Liver (tissue), 9 donors: Measurements from ENCODE around the gene BLNK. TPM values are rescaled to one million over a fixed set of nuclear protein-coding genes. Genes with fewer than 3 reads are reported as not detected.

Experiments used
- DNase-seq: peaks from one replicate; pipeline ENCODE4 v3.0.0-alpha.2; 2017; ENCODE audit warnings: low spot score
- H3K27ac ChIP-seq, 2 donors: one replicate each; pipeline ENCODE4 v1.7.0; 2013; ENCODE audit warnings: inconsistent platforms in 2 of 2, low read length in 2 of 2, control low read depth in 1 of 2, low read depth in 1 of 2, mild to moderate bottlenecking in 1 of 2
- H3K27me3 ChIP-seq, 4 donors: one replicate each; pipeline versions ENCODE4 v1.6.1 to v1.7.0; 2013; ENCODE audit warnings: low read length in 3 of 4, inconsistent platforms in 1 of 4, mild to moderate bottlenecking in 1 of 4, moderate library complexity in 1 of 4; ENCODE audit not compliant: control insufficient read depth in 4 of 4, insufficient read depth in 4 of 4
- H3K36me3 ChIP-seq, 4 donors: one replicate each; pipeline versions ENCODE4 v1.6.1 to v1.7.0; 2013; ENCODE audit warnings: low read length in 3 of 4, mild to moderate bottlenecking in 3 of 4, low read depth in 1 of 4, moderate library complexity in 1 of 4; ENCODE audit not compliant: control insufficient read depth in 4 of 4, insufficient read depth in 3 of 4
- H3K4me1 ChIP-seq, 4 donors: one replicate each; pipeline versions ENCODE4 v1.6.1 to v1.7.0; 2013; ENCODE audit warnings: low read length in 3 of 4, mild to moderate bottlenecking in 3 of 4, moderate library complexity in 1 of 4; ENCODE audit not compliant: control insufficient read depth in 4 of 4, insufficient read depth in 4 of 4
- H3K4me3 ChIP-seq, 3 donors: one replicate each; pipeline versions ENCODE4 v1.6.1 to v1.7.0; 2013; ENCODE audit warnings: low read length in 3 of 3, control low read depth in 1 of 3, low read depth in 1 of 3, mild to moderate bottlenecking in 1 of 3
- H3K9ac ChIP-seq, 2 donors: one replicate each; pipeline ENCODE4 v1.7.0; 2013; ENCODE audit warnings: low read length in 2 of 2, mild to moderate bottlenecking in 2 of 2, moderate library complexity in 2 of 2, control low read depth in 1 of 2, low read depth in 1 of 2
- H3K9me3 ChIP-seq, 4 donors: one replicate each; pipeline versions ENCODE4 v1.6.1 to v1.7.0; 2013; ENCODE audit warnings: low read length in 3 of 4; ENCODE audit not compliant: control insufficient read depth in 4 of 4
- EGR1 ChIP-seq, 2 donors: IDR thresholded peaks; 2 replicates each; pipeline ENCODE4 v1.6.1; 2016 to 2018; ENCODE audit warnings: antibody characterized with exemption in 2 of 2, low read depth in 2 of 2
- FOXA1 ChIP-seq: IDR thresholded peaks from 2 replicates; pipeline ENCODE4 v1.6.1; 2016; ENCODE audit warnings: antibody characterized with exemption
- FOXA2 ChIP-seq: IDR thresholded peaks from 2 replicates; pipeline ENCODE4 v1.6.1; 2016; ENCODE audit warnings: antibody characterized with exemption
- GABPA ChIP-seq, 2 donors: IDR thresholded peaks in 1 of 2; conservative IDR thresholded peaks in 1 of 2; 2 replicates each; pipeline ENCODE4 v1.6.1; 2016; ENCODE audit warnings: antibody characterized with exemption in 2 of 2, mild to moderate bottlenecking in 1 of 2, moderate library complexity in 1 of 2
- HNF4A ChIP-seq, 2 donors: conservative IDR thresholded peaks; 2 replicates each; pipeline ENCODE4 v1.6.1; 2016; ENCODE audit warnings: antibody characterized with exemption in 2 of 2, mild to moderate bottlenecking in 2 of 2
- HNF4G ChIP-seq: IDR thresholded peaks from 2 replicates; pipeline ENCODE4 v1.6.1; 2016; ENCODE audit warnings: antibody characterized with exemption
- JUND ChIP-seq, 2 donors: IDR thresholded peaks; 2 replicates each; pipeline ENCODE4 v1.6.1; 2016; ENCODE audit warnings: antibody characterized with exemption in 2 of 2
- NR2F2 ChIP-seq: IDR thresholded peaks from 2 replicates; pipeline ENCODE4 v1.6.1; 2016; ENCODE audit warnings: antibody characterized with exemption
- RAD21 ChIP-seq, 2 donors: IDR thresholded peaks; 2 replicates each; pipeline ENCODE4 v1.6.1; 2016; ENCODE audit warnings: antibody characterized with exemption in 2 of 2, mild to moderate bottlenecking in 2 of 2
- RXRA ChIP-seq, 2 donors: IDR thresholded peaks; 2 replicates each; pipeline ENCODE4 v1.6.1; 2017 to 2018; ENCODE audit warnings: antibody characterized with exemption in 2 of 2, mild to moderate bottlenecking in 1 of 2
- SP1 ChIP-seq: IDR thresholded peaks from 2 replicates; pipeline ENCODE4 v1.6.1; 2018; ENCODE audit warnings: antibody characterized with exemption, mild to moderate bottlenecking
- TAF1 ChIP-seq: conservative IDR thresholded peaks from 2 replicates; pipeline ENCODE4 v1.6.1; 2016; ENCODE audit warnings: antibody characterized with exemption, mild to moderate bottlenecking
- YY1 ChIP-seq: IDR thresholded peaks from 2 replicates; pipeline ENCODE4 v1.6.1; 2016; ENCODE audit warnings: antibody characterized with exemption, mild to moderate bottlenecking
- WGBS: extraction: QIAGEN DNeasy Blood & Tissue Kit; methylation state at CpG from one replicate; pipeline ENCODE4 v1.1.7; 2013; 5-methylcytosine and 5-hydroxymethylcytosine counted together
- polyA plus RNA-seq, 2 donors: library from polyadenylated mRNA; stranded (reverse) in 1 of 2; unstranded in 1 of 2; fragments of 200-250 nt in 1 of 2; fragments of >200 nt in 1 of 2; fragmentation: Nextera tagmentation in 1 of 2; extraction: Ambion mirVana in 1 of 2; gene quantifications; one replicate each; pipeline versions ENCODE4 v1.2.1 to v1.2.3, GENCODE V29; 2013 to 2015
- total RNA-seq, 2 donors: library from RNA; depleted of rRNA; stranded (reverse); fragments of >200 nt; gene quantifications; one replicate each; pipeline ENCODE4 v1.2.3, GENCODE V29; 2014
- TF ChIP-seq, protein P1 (sequence below): IDR thresholded peaks from 2 replicates; pipeline ENCODE4 v1.6.1; 2016; ENCODE audit warnings: antibody characterized with exemption
- TF ChIP-seq, protein P2 (sequence below): IDR thresholded peaks from 2 replicates; pipeline ENCODE4 v1.6.1; 2016; ENCODE audit warnings: antibody characterized with exemption
- TF ChIP-seq, protein P3 (sequence below): IDR thresholded peaks from 2 replicates; pipeline ENCODE4 v1.6.1; 2016; ENCODE audit warnings: antibody characterized with exemption, mild to moderate bottlenecking
- TF ChIP-seq, protein P4 (sequence below): fragments of 150-350 bp; IDR thresholded peaks from 2 replicates; pipeline ENCODE4 v1.5.1; 2017; ENCODE audit warnings: improper control_type of control experiment, low read depth, low read length; ENCODE audit not compliant: missing input control
- TF ChIP-seq, protein P5 (sequence below): IDR thresholded peaks from 2 replicates; pipeline ENCODE4 v1.6.1; 2016; ENCODE audit warnings: antibody characterized with exemption
- donor health status: healthy.
- donor health status: healthy.
- donor health status: healthy.
- donor health status: healthy.
- donor health status: healthy.

BLNK gene
- total and polyA plus RNA-seq, 4 donors: 3.3 to 45.2 (median 14.5) TPM

DNA sequence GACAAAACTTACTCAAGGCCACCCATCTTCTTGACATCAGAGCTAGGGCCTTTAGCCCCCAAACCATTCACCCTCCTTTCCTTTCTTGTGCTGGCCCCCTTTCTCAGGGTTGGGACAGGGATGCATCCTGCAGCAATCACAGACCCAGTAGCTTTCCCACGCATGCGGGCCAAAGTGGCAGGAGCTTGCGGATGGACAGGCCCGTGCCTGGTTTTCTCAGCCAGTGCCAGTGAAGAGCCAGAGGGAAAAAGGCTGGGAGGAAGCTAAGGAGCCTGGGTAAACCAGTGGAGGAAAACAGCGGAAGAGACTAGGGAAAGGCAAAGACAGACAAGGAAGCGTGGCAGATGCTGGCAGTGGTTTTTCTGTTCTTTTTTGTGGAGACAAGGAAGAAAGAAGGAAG lies 5.1 kb upstream of the BLNK start:
- Histone ChIP-seq H3K4me1 (peaks cover 8 to 26% (median 18%) of the 10 kb centered on the region in 4 donors), H3K9ac (no peak overlapping the region), H3K4me3 (no peak overlapping the region), H3K9me3 (no peaks in the 10 kb centered on the region), H3K36me3 (no peaks in the 10 kb centered on the region), H3K27me3 (no peaks in the 10 kb centered on the region), H3K27ac (peak overlapping the region; percentile 61 to 72)
- 94% methylated on average over 6 of the region's 6 CpGs for WGBS
- TF ChIP-seq SP1 (peak; percentile 5), RAD21 (IDR thresholded peaks at IDR 0.05) (no peak)
- no peak for DNase-seq

DNA sequence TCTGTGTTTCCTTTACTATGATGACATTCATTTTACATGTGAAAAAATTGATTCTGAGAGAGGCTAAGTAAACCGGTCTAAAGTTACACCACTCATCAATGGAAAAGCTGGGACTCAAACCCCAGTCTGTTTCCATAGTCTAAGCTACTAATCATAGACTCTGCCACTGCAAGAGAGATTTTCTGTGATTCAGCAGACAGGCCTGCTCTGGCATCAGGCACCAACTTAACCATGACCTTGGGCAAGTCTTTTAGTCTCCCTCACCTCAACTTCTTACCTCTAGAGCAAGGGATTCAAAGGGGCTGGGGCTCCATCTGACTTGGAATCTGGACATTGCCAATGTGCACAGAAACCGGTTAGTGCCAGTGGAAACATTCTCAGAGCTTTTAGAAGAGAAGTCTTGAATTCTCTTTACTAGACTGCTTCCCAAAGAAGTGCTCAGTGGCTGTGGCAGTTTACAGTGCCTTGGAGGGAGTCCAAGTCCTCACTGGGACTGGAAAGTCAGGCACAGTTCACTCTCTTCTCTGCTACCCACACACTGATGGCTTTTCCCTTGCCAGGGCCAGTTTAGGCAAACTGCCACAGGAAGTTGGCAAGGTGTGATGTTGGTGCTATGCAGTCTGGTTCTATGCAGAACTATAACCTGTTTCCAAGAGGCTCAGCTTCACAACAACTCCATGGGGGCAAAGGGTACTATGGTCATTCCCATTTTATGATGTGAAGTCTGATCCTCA lies 4.5 kb upstream of the BLNK start:
- Histone ChIP-seq H3K27me3 (no peaks in the 10 kb centered on the region), H3K27ac (peak overlapping the region; percentile 61 to 72), H3K9me3 (no peaks in the 10 kb centered on the region), H3K9ac (no peak overlapping the region), H3K4me1 (peaks cover 8 to 26% (median 18%) of the 10 kb centered on the region in 4 donors), H3K36me3 (no peaks in the 10 kb centered on the region), H3K4me3 (no peak overlapping the region)
- DNase-seq: no peak
- 68% methylated on average over 2 of the region's 2 CpGs for WGBS
- TF ChIP-seq, protein P1, sequence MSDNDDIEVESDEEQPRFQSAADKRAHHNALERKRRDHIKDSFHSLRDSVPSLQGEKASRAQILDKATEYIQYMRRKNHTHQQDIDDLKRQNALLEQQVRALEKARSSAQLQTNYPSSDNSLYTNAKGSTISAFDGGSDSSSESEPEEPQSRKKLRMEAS: peak; percentile 87
- TF ChIP-seq, protein P2, sequence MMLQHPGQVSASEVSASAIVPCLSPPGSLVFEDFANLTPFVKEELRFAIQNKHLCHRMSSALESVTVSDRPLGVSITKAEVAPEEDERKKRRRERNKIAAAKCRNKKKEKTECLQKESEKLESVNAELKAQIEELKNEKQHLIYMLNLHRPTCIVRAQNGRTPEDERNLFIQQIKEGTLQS: no peak
- TF ChIP-seq, protein P3, sequence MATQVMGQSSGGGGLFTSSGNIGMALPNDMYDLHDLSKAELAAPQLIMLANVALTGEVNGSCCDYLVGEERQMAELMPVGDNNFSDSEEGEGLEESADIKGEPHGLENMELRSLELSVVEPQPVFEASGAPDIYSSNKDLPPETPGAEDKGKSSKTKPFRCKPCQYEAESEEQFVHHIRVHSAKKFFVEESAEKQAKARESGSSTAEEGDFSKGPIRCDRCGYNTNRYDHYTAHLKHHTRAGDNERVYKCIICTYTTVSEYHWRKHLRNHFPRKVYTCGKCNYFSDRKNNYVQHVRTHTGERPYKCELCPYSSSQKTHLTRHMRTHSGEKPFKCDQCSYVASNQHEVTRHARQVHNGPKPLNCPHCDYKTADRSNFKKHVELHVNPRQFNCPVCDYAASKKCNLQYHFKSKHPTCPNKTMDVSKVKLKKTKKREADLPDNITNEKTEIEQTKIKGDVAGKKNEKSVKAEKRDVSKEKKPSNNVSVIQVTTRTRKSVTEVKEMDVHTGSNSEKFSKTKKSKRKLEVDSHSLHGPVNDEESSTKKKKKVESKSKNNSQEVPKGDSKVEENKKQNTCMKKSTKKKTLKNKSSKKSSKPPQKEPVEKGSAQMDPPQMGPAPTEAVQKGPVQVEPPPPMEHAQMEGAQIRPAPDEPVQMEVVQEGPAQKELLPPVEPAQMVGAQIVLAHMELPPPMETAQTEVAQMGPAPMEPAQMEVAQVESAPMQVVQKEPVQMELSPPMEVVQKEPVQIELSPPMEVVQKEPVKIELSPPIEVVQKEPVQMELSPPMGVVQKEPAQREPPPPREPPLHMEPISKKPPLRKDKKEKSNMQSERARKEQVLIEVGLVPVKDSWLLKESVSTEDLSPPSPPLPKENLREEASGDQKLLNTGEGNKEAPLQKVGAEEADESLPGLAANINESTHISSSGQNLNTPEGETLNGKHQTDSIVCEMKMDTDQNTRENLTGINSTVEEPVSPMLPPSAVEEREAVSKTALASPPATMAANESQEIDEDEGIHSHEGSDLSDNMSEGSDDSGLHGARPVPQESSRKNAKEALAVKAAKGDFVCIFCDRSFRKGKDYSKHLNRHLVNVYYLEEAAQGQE: peak; percentile 59
- TF ChIP-seq, protein P4, sequence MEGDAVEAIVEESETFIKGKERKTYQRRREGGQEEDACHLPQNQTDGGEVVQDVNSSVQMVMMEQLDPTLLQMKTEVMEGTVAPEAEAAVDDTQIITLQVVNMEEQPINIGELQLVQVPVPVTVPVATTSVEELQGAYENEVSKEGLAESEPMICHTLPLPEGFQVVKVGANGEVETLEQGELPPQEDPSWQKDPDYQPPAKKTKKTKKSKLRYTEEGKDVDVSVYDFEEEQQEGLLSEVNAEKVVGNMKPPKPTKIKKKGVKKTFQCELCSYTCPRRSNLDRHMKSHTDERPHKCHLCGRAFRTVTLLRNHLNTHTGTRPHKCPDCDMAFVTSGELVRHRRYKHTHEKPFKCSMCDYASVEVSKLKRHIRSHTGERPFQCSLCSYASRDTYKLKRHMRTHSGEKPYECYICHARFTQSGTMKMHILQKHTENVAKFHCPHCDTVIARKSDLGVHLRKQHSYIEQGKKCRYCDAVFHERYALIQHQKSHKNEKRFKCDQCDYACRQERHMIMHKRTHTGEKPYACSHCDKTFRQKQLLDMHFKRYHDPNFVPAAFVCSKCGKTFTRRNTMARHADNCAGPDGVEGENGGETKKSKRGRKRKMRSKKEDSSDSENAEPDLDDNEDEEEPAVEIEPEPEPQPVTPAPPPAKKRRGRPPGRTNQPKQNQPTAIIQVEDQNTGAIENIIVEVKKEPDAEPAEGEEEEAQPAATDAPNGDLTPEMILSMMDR: no peak
- TF ChIP-seq YY1 (peak; percentile 69), HNF4A (conservative IDR thresholded peaks at IDR 0.05) (peak; percentile 56 to 78), TAF1 (no peak), FOXA1 (peak; percentile 43), HNF4G (no peak), FOXA2 (peak; percentile 61), EGR1 (IDR thresholded peaks at IDR 0.05; ENCODE audit: low read depth in 2 of 2) (peak; percentile 75 to 87), RXRA (IDR thresholded peaks at IDR 0.05) (peak; percentile 84 to 87), JUND (IDR thresholded peaks at IDR 0.05) (no peak), SP1 (peak; percentile 81), NR2F2 (no peak), GABPA (IDR thresholded peaks at IDR 0.05 in 1 of 2, conservative IDR thresholded peaks at IDR 0.05 in 1 of 2) (peak in 1 of 2 donors; percentile 73), RAD21 (IDR thresholded peaks at IDR 0.05) (peak; percentile 37 to 38)
- TF ChIP-seq, protein P5, sequence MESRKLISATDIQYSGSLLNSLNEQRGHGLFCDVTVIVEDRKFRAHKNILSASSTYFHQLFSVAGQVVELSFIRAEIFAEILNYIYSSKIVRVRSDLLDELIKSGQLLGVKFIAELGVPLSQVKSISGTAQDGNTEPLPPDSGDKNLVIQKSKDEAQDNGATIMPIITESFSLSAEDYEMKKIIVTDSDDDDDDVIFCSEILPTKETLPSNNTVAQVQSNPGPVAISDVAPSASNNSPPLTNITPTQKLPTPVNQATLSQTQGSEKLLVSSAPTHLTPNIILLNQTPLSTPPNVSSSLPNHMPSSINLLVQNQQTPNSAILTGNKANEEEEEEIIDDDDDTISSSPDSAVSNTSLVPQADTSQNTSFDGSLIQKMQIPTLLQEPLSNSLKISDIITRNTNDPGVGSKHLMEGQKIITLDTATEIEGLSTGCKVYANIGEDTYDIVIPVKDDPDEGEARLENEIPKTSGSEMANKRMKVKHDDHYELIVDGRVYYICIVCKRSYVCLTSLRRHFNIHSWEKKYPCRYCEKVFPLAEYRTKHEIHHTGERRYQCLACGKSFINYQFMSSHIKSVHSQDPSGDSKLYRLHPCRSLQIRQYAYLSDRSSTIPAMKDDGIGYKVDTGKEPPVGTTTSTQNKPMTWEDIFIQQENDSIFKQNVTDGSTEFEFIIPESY: peak; percentile 63
